H9 (cell line): ENCODE results near the gene ACYP2. TPM values are rescaled to one million over a fixed set of nuclear protein-coding genes. Genes with fewer than 3 reads are reported as not detected.

Experiments used
- DNase-seq: peaks from one replicate; pipeline ENCODE4 v3.0.0-alpha.2; 2017
- H2AFZ ChIP-seq: one replicate; pipeline ENCODE4 v1.6.1; 2013; ENCODE audit warnings: mild to moderate bottlenecking, low read length, control low read depth, moderate library complexity
- H2AK5ac ChIP-seq: 2 replicates; pipeline ENCODE4 v1.6.1; 2013; ENCODE audit warnings: low read length, control low read depth, mixed read lengths; ENCODE audit not compliant: insufficient read length
- H2BK120ac ChIP-seq: one replicate; pipeline ENCODE4 v1.6.1; 2013; ENCODE audit warnings: low read depth, mild to moderate bottlenecking, low read length, control low read depth, inconsistent platforms; ENCODE audit not compliant: poor library complexity, severe bottlenecking
- H2BK12ac ChIP-seq: 2 replicates; pipeline ENCODE4 v1.6.1; 2013; ENCODE audit warnings: low read length, control low read depth, mixed read lengths, low read depth; ENCODE audit not compliant: insufficient read length
- H2BK15ac ChIP-seq: 2 replicates; pipeline ENCODE4 v1.6.1; 2013; ENCODE audit warnings: low read depth, low read length, control low read depth
- H2BK20ac ChIP-seq: one replicate; pipeline ENCODE4 v1.6.1; 2013; ENCODE audit warnings: low read depth, mild to moderate bottlenecking, low read length, control low read depth, inconsistent platforms; ENCODE audit not compliant: poor library complexity, severe bottlenecking
- H2BK5ac ChIP-seq: 2 replicates; pipeline ENCODE4 v1.6.1; 2013; ENCODE audit warnings: low read length, control low read depth, mixed read lengths; ENCODE audit not compliant: insufficient read length
- H3K14ac ChIP-seq: 2 replicates; pipeline ENCODE4 v1.6.1; 2013; ENCODE audit warnings: low read length, control low read depth; ENCODE audit not compliant: insufficient read depth
- H3K18ac ChIP-seq: 2 replicates; pipeline ENCODE4 v1.6.1; 2013; ENCODE audit warnings: low read depth, mild to moderate bottlenecking, mixed read lengths, low read length, control low read depth; ENCODE audit not compliant: insufficient read length
- H3K23ac ChIP-seq: 2 replicates; pipeline ENCODE4 v1.6.1; 2013; ENCODE audit warnings: low read length, control low read depth, mixed read lengths, low read depth; ENCODE audit not compliant: insufficient read length
- H3K23me2 ChIP-seq: 2 replicates; pipeline ENCODE4 v1.6.1; 2013; ENCODE audit warnings: low read depth, mild to moderate bottlenecking, mixed read lengths, low read length, control low read depth; ENCODE audit not compliant: insufficient read length, poor library complexity, severe bottlenecking
- H3K27ac ChIP-seq: 2 replicates; pipeline ENCODE4 v1.5.1; 2013; ENCODE audit warnings: low read length, control low read depth, mixed read lengths, low read depth; ENCODE audit not compliant: insufficient read length
- H3K27me3 ChIP-seq: 2 replicates; pipeline ENCODE4 v1.6.1; 2013; ENCODE audit warnings: low read length, control low read depth, inconsistent platforms; ENCODE audit not compliant: insufficient read depth
- H3K4ac ChIP-seq: 2 replicates; pipeline ENCODE4 v1.6.1; 2013; ENCODE audit warnings: low read depth, mild to moderate bottlenecking, control low read depth, inconsistent platforms, low read length, moderate library complexity
- H3K4me1 ChIP-seq: 2 replicates; pipeline ENCODE4 v1.6.1; 2013; ENCODE audit warnings: low read length, control low read depth, inconsistent platforms; ENCODE audit not compliant: insufficient read depth
- H3K4me2 ChIP-seq: 2 replicates; pipeline ENCODE4 v1.6.1; 2013; ENCODE audit warnings: low read length, control low read depth, mixed read lengths; ENCODE audit not compliant: insufficient read length, insufficient read depth
- H3K56ac ChIP-seq: 2 replicates; pipeline ENCODE4 v1.6.1; 2013; ENCODE audit warnings: low read depth, mild to moderate bottlenecking, mixed read lengths, low read length, control low read depth; ENCODE audit not compliant: insufficient read length
- H3K79me1 ChIP-seq: 2 replicates; pipeline ENCODE4 v1.6.1; 2013; ENCODE audit warnings: low read depth, mild to moderate bottlenecking, moderate library complexity, low read length, control low read depth, inconsistent platforms; ENCODE audit not compliant: insufficient read depth, poor library complexity, severe bottlenecking
- H3K79me2 ChIP-seq: 2 replicates; pipeline ENCODE4 v1.6.1; 2013; ENCODE audit warnings: low read length, control low read depth, inconsistent platforms; ENCODE audit not compliant: insufficient read depth
- H3K9ac ChIP-seq: 2 replicates; pipeline ENCODE4 v1.6.1; 2013; ENCODE audit warnings: low read length, control low read depth, mixed read lengths; ENCODE audit not compliant: insufficient read length; ENCODE audit errors: extremely low read depth
- H3K9me3 ChIP-seq: one replicate; pipeline ENCODE4 v1.6.1; 2013; ENCODE audit warnings: low read depth, low read length, inconsistent platforms; ENCODE audit not compliant: control insufficient read depth
- H3T11ph ChIP-seq: one replicate; pipeline ENCODE4 v1.6.1; 2013; ENCODE audit warnings: mild to moderate bottlenecking, low read length, control low read depth, inconsistent platforms
- H4K20me1 ChIP-seq: one replicate; pipeline ENCODE4 v1.6.1; 2013; ENCODE audit not compliant: control insufficient read depth, insufficient read length, insufficient read depth
- H4K5ac ChIP-seq: 2 replicates; pipeline ENCODE4 v1.6.1; 2013; ENCODE audit warnings: low read depth, mild to moderate bottlenecking, mixed read lengths, low read length, control low read depth; ENCODE audit not compliant: insufficient read length
- H4K8ac ChIP-seq: replicated peaks from 2 replicates; pipeline ENCODE4 v1.6.1; 2013; ENCODE audit warnings: low read length, control low read depth, mixed read lengths, low read depth; ENCODE audit not compliant: insufficient read length
- H4K91ac ChIP-seq: 2 replicates; pipeline ENCODE4 v1.6.1; 2013; ENCODE audit warnings: low read depth, mild to moderate bottlenecking, moderate library complexity, mixed read lengths, low read length, control low read depth; ENCODE audit not compliant: insufficient read length
- H3K27ac Mint-ChIP-seq, 3 experiments: 2 replicates in 2 of 3; 3 replicates in 1 of 3; pipeline ENCODE4 v1.8.0; 2020 to 2021; ENCODE audit warnings: mixed read lengths in 3 of 3, mild to moderate bottlenecking in 1 of 3, moderate library complexity in 1 of 3
- H3K27me3 Mint-ChIP-seq: 2 replicates; pipeline ENCODE4 v1.8.0; 2021; ENCODE audit warnings: low read depth, mild to moderate bottlenecking, moderate library complexity, mixed read lengths
- H3K36me3 Mint-ChIP-seq, 3 experiments: 2 replicates in 2 of 3; 3 replicates in 1 of 3; pipeline ENCODE4 v1.8.0; 2020 to 2021; ENCODE audit warnings: low read depth in 3 of 3, mixed read lengths in 3 of 3; ENCODE audit not compliant: insufficient read depth in 1 of 3
- H3K4me1 Mint-ChIP-seq, 2 experiments: 2 replicates each; pipeline ENCODE4 v1.8.0; 2020; ENCODE audit warnings: mixed read lengths in 2 of 2
- H3K4me3 Mint-ChIP-seq, 2 experiments: 2 replicates in 1 of 2; 3 replicates in 1 of 2; pipeline ENCODE4 v1.8.0; 2020 to 2021; ENCODE audit warnings: mild to moderate bottlenecking in 2 of 2, mixed read lengths in 2 of 2, moderate library complexity in 1 of 2
- H3K9me3 Mint-ChIP-seq, 2 experiments: 2 replicates in 1 of 2; 3 replicates in 1 of 2; pipeline ENCODE4 v1.8.0; 2020; ENCODE audit warnings: mild to moderate bottlenecking in 2 of 2, mixed read lengths in 2 of 2, moderate library complexity in 1 of 2
- CTCF ChIP-seq: fragments of 200-600 bp; sonication (generic); conservative IDR thresholded peaks from 3 replicates; pipeline ENCODE4 v1.8.0; 2021; ENCODE audit warnings: antibody characterized with exemption, mild to moderate bottlenecking
- WGBS: extraction: QIAGEN DNeasy Blood & Tissue Kit; methylation state at CpG from one replicate; pipeline ENCODE4 v1.1.7; 2013; ENCODE audit warnings: missing lambda C conversion rate, low lambda C conversion rate, mixed read lengths; ENCODE audit not compliant: insufficient read length; ENCODE audit errors: extremely low coverage; 5-methylcytosine and 5-hydroxymethylcytosine counted together
- total RNA-seq: library from RNA; stranded (reverse); gene quantifications from 2 replicates; pipeline ENCODE4 v1.2.1, GENCODE V29; 2021

The ACYP2 gene
- total RNA-seq, 1 experiment from 2014 or later: 3.2 TPM

DNA sequence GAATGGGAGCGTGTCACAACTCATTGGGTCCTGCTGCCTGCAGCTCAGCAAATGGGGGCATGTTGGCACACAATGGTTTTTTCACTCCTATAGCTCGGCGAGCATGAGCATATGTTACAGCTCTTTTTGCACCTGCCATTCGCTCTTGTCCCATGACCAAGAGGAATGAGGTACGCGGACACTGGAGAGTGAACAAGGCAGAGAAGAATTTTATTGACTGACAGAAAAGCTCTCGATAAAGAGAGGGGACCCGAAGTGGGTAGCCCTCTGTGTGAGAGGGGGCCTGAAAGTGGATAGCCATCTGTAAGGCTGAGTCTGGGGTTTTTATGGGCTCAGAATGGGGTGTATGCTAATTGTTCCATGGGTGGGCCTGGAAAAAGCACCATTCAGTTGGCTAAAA lies 5.5 kb downstream of the ACYP2 start:
- Histone ChIP-seq H4K20me1 (no peaks in the 10 kb centered on the region), H3T11ph (no peak overlapping the region)

More for the DNA sequence above, 5.5 kb downstream of the ACYP2 start:
- DNase-seq: no peak
- no peak overlapping the region for H4K91ac ChIP-seq
- H3K27me3 ChIP-seq: no peaks in the 10 kb centered on the region
- Mint-ChIP-seq H3K27ac (no peak overlapping the region), H3K9me3 (peaks cover 21 to 24% of the 10 kb centered on the region in 2 experiments), H3K4me1 (no peaks in the 10 kb centered on the region), H3K27me3 (no peaks in the 10 kb centered on the region; the same call in 1 of the 2 replicates), H3K36me3 (peaks cover 13 to 23% (median 15%) of the 10 kb centered on the region in 3 experiments), H3K4me3 (no peak overlapping the region)
- H4K8ac ChIP-seq: no peak overlapping the region
- no peak overlapping the region for H2AK5ac ChIP-seq
- no peaks in the 10 kb centered on the region for H3K79me1 ChIP-seq
- no peaks in the 10 kb centered on the region for H3K79me2 ChIP-seq
- no peak overlapping the region for H3K27ac ChIP-seq
- H2AFZ ChIP-seq: no peak overlapping the region
- H3K23ac ChIP-seq: no peak overlapping the region
- H2BK120ac ChIP-seq: no peak overlapping the region
- no peaks in the 10 kb centered on the region for H3K23me2 ChIP-seq
- no peak overlapping the region for H3K56ac ChIP-seq
- no peaks in the 10 kb centered on the region for H3K9me3 ChIP-seq
- no peak overlapping the region for H2BK20ac ChIP-seq
- H4K5ac ChIP-seq: no peak overlapping the region
- no peak overlapping the region for H2BK12ac ChIP-seq
- H3K9ac ChIP-seq: no peak overlapping the region
- H2BK15ac ChIP-seq: no peak overlapping the region
- no peak overlapping the region for H3K18ac ChIP-seq
- no peak overlapping the region for H2BK5ac ChIP-seq
- no peak overlapping the region for H3K4ac ChIP-seq
- no peak overlapping the region for H3K14ac ChIP-seq
- no peak overlapping the region for H3K4me2 ChIP-seq
- no peak for TF ChIP-seq CTCF
- no peaks in the 10 kb centered on the region for H3K4me1 ChIP-seq
- WGBS: no CpG with 5 or more reads among the region's 8 CpGs
